GM10266 (cell line): ENCODE measurements around the gene MCFD2.

ENCODE experiments used
- DNase-seq: peaks from one replicate; pipeline ENCODE4 v3.0.0; 2012; ENCODE audit errors: extremely low spot score
- TF ChIP-seq, protein P1 (sequence below): IDR thresholded peaks from 2 replicates; pipeline ENCODE4 v1.5.1; 2012; ENCODE audit warnings: mild to moderate bottlenecking, low read depth; ENCODE audit not compliant: control insufficient read depth, insufficient read depth; ENCODE audit errors: missing control alignments

The MCFD2 gene

GRCh38 chr2:46937471-46937901 lies 21.9 kb upstream of the MCFD2 start:
- no peak for DNase-seq
- TF ChIP-seq, protein P1, sequence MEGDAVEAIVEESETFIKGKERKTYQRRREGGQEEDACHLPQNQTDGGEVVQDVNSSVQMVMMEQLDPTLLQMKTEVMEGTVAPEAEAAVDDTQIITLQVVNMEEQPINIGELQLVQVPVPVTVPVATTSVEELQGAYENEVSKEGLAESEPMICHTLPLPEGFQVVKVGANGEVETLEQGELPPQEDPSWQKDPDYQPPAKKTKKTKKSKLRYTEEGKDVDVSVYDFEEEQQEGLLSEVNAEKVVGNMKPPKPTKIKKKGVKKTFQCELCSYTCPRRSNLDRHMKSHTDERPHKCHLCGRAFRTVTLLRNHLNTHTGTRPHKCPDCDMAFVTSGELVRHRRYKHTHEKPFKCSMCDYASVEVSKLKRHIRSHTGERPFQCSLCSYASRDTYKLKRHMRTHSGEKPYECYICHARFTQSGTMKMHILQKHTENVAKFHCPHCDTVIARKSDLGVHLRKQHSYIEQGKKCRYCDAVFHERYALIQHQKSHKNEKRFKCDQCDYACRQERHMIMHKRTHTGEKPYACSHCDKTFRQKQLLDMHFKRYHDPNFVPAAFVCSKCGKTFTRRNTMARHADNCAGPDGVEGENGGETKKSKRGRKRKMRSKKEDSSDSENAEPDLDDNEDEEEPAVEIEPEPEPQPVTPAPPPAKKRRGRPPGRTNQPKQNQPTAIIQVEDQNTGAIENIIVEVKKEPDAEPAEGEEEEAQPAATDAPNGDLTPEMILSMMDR = peak; percentile 3

- DNase-seq = no peak
- TF ChIP-seq, protein P1 = no peak
Measured at GRCh38 chr2:46936566-46936965, 21.0 kb upstream of the MCFD2 start.

GRCh38 chr2:46935071-46935470 lies 19.5 kb upstream of the MCFD2 start:
- TF ChIP-seq, protein P1 = no peak
- DNase-seq = no peak

GRCh38 chr2:46929612-46930011 lies 14.0 kb upstream of the MCFD2 start:
- TF ChIP-seq, protein P1 = no peak
- DNase-seq = no peak

DNA sequence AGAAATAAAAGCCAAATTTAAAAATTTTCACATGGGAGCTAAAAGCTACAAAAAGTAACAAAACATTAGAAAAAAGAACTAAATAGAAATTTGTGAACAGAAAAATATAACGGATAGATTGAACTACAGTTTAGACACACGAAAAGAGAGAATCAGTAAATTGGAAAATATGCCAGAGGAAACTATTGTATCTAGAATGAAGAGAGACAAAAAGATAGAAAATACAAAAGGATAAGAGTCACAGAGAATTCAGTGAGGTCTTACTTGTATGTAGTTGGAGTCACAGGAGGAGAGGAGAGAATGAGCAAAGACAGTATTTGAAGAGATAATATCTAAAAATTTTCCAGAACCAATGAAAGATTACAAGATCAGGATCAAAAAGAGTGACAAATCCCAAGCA lies 11.3 kb upstream of the MCFD2 start:
- no peak for DNase-seq
- TF ChIP-seq, protein P1 = no peak

DNA sequence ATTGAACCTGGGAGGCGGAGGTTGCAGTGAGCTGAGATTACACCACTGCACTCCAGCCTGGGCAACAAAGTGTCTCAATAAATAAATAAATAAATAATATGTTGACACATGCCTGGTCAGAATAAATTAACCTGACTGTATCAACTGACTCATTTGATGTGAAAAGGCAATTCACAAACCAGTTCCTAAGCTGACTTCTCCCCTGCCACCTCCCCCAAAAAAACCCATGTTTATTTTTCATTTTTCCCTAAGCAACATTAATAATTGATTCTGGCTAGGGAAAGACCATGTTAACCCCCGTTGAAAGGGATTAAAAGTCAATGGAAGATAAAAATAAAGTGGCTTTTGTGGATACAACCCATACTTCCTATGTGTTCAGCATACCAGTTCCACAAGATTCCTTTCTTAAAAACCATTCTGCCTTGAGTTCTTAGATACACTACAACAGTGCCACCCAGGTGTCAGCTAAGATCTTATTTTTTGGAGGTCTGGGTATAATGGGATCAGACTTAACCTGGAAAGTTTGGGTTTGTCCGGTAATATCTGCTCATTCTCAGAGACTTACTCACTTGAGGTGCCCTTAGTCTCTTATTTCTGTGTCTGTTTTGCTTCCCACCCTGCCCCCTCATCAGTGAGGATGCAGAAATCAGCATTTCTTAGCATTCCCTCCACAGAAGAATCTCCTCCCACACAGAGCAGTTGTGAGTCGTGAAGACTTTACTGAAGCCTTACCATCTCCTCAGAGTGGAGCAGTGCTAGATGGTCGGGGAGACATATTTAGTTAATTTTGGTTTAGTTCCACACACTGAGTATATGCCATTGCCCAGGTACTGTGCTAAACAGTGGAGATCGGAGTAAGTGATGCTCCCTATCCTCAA lies 10.1 kb upstream of the MCFD2 start:
- DNase-seq = no peak
- TF ChIP-seq, protein P1 = no peak

- TF ChIP-seq, protein P1 = no peak
- no peak for DNase-seq
Measured at GRCh38 chr2:46924608-46925007, 9.0 kb upstream of the MCFD2 start.
